HEK293 (cell line): ENCODE results near the gene DGKK.

Experiments
- YY1 ChIP-seq: fragments of 450-650 bp; formaldehyde crosslinking; IDR thresholded peaks from 2 replicates; pipeline ENCODE4 v1.5.1; 2018; ENCODE audit warnings: missing biosample characterization, missing genetic modification characterization
- TF ChIP-seq, protein P1 (sequence below): fragments of 450-650 bp; formaldehyde crosslinking; IDR thresholded peaks from 2 replicates; pipeline ENCODE4 v1.5.1; 2016; ENCODE audit warnings: missing biosample characterization, missing genetic modification characterization, low read depth

- TF ChIP-seq, protein P1, sequence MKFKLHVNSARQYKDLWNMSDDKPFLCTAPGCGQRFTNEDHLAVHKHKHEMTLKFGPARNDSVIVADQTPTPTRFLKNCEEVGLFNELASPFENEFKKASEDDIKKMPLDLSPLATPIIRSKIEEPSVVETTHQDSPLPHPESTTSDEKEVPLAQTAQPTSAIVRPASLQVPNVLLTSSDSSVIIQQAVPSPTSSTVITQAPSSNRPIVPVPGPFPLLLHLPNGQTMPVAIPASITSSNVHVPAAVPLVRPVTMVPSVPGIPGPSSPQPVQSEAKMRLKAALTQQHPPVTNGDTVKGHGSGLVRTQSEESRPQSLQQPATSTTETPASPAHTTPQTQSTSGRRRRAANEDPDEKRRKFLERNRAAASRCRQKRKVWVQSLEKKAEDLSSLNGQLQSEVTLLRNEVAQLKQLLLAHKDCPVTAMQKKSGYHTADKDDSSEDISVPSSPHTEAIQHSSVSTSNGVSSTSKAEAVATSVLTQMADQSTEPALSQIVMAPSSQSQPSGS (tag by site-specific recombination) = no peak
- no peak for TF ChIP-seq YY1 (tag by site-specific recombination)
Measured at GRCh38 chrX:50403903-50404302, 66.7 kb downstream of the DGKK start.
